Activated naive CD8-positive, alpha-beta T cell treated with anti-CD3 and anti-CD28 coated beads, Interleukin-2, amount 10 ng/mL, durations not matched to agents 7 days and 5 days (primary cell): ENCODE results near the gene ATP5F1E. TPM values are rescaled to one million over a fixed set of nuclear protein-coding genes. Genes with fewer than 3 reads are reported as not detected.

Experiments
- total RNA-seq, 2 experiments: library from RNA; stranded (reverse); gene quantifications; one replicate each; pipeline ENCODE4 v1.2.3, GENCODE V29; 2021

Gene ATP5F1E
- total RNA-seq, 2 experiments from 2014 or later, result 81.1 to 87.3 TPM

Other genes with a start within 250 kb of the ATP5F1E start
- gene GNAS-AS1, start 181.4 kb downstream of the ATP5F1E start, total RNA-seq, result 1 to 10 TPM; 1.0 to 1.6 TPM
- 100 to 1,000 TPM; 912 to 979 TPM for gene GNAS, start 179.6 kb downstream of the ATP5F1E start, total RNA-seq
- 10 to 100 TPM; 71.7 to 76.4 TPM for gene NELFCD, start 51.1 kb downstream of the ATP5F1E start, total RNA-seq
- 10 to 100 TPM; 48.9 to 49.2 TPM for gene CTSZ, start 25.1 kb downstream of the ATP5F1E start, total RNA-seq
- not detected for gene TUBB1, start 12.9 kb downstream of the ATP5F1E start, total RNA-seq
- 10 to 100 TPM; 57.3 to 65.7 TPM for gene PRELID3B, start 10.5 kb upstream of the ATP5F1E start, total RNA-seq
- 10 to 100 TPM; 15.9 to 16.3 TPM for gene ZNF831, start 131.5 kb upstream of the ATP5F1E start, total RNA-seq